Coronary artery (tissue), 2 donors: ENCODE measurements around the gene ITSN1.

Source experiments
- DNase-seq: peaks from one replicate; pipeline ENCODE4 v3.0.0-alpha.2; 2017; ENCODE audit warnings: low spot score
- H3K27ac ChIP-seq, 2 donors: fragments of 200-600 bp; sonication (generic); one replicate each; pipeline ENCODE4 v1.5.1; 2016 to 2019
- H3K4me3 ChIP-seq: fragments of 200-600 bp; sonication (generic); 2 replicates; pipeline ENCODE4 v1.5.1; 2016; ENCODE audit warnings: mild to moderate bottlenecking, moderate library complexity
- TF ChIP-seq, protein P1 (sequence below): fragments of 200-600 bp; sonication (generic); IDR thresholded peaks from one replicate; pipeline ENCODE4 v1.5.1; 2019; ENCODE audit warnings: antibody characterized with exemption

The ITSN1 gene

DNA sequence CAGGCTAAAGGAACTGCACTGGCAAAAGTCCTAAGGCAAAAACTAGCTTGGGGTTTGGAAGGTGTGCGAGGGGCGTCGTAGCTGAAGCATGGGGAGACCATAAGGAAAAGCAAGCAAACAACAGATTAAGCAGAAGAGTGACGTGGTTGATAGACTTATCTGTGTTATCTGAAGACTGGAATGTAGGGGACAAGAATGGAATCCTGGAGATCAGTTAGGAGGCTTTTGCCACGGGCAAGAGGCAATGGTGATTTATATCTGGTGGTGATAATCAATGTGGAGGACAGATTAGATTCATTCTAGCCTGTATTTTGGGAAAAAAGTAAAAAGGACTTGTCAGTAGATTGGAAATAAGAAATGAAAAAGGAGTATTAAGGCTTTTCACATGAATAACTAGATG is 97.4 kb downstream of the ITSN1 start:
- DNase-seq = no peak
- Histone ChIP-seq H3K27ac (no peak overlapping the region), H3K4me3 (no peak overlapping the region)
- TF ChIP-seq, protein P1, sequence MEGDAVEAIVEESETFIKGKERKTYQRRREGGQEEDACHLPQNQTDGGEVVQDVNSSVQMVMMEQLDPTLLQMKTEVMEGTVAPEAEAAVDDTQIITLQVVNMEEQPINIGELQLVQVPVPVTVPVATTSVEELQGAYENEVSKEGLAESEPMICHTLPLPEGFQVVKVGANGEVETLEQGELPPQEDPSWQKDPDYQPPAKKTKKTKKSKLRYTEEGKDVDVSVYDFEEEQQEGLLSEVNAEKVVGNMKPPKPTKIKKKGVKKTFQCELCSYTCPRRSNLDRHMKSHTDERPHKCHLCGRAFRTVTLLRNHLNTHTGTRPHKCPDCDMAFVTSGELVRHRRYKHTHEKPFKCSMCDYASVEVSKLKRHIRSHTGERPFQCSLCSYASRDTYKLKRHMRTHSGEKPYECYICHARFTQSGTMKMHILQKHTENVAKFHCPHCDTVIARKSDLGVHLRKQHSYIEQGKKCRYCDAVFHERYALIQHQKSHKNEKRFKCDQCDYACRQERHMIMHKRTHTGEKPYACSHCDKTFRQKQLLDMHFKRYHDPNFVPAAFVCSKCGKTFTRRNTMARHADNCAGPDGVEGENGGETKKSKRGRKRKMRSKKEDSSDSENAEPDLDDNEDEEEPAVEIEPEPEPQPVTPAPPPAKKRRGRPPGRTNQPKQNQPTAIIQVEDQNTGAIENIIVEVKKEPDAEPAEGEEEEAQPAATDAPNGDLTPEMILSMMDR = no peak

DNA sequence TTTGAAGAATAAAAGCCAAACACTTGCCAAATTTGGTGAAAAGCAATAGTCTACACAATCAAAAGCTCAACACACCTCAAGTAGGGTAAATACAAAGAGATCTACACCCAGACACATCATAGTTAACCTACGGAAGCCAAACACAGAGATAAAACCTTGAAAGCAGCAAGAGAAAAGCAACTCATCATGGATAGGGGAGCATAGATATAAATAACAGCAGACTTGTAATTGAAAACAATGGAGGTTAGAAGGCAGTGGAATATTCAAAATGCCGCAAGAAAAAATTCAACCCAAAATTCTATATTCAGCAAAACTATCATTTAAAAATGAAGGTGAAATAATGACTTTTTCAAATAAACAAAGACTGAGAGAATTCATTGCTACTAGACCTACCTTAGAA is 105.1 kb downstream of the ITSN1 start:
- DNase-seq = no peak
- TF ChIP-seq, protein P1 = no peak
- no peak overlapping the region for H3K27ac ChIP-seq
- H3K4me3 ChIP-seq = no peak overlapping the region

DNA sequence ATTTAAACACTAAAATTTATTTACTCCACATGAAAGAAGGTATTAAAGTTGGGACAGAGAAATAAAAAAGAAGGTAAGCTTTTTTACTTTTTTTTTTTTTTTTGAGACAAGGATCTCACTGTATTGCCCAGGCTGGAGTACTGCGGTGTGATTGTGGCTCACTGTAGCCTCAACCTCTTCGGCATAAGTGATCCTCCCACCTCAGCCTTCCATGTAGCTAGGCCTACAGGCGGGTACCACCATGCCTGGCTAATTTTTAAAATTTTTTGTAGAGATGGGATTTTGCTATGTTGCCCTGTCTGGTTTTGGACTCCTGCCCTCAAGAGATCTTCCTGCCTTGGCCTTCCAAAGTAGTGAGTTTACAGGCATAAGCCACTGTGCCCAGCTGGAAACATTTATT is 106.6 kb downstream of the ITSN1 start:
- H3K27ac ChIP-seq = no peak overlapping the region
- no peak for DNase-seq
- no peak overlapping the region for H3K4me3 ChIP-seq
- TF ChIP-seq, protein P1 = no peak

DNA sequence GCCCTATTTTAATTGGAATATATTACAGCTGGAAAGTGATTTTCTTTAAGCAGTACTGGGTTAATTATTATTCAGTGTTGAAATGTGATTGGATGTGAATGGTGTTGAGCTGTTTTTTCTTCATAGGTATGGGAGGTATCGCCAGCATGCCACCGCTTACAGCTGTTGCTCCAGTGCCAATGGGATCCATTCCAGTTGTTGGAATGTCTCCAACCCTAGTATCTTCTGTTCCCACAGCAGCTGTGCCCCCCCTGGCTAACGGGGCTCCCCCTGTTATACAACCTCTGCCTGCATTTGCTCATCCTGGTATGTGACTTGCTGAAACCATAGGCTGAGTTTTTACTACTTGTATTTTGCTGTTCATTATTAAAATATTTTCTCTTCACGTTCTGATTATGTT is 107.7 kb downstream of the ITSN1 start:
- TF ChIP-seq, protein P1 = no peak
- DNase-seq = no peak
- H3K4me3 ChIP-seq = no peak overlapping the region
- H3K27ac ChIP-seq = peak overlapping the region; percentile 20 to 21

DNA sequence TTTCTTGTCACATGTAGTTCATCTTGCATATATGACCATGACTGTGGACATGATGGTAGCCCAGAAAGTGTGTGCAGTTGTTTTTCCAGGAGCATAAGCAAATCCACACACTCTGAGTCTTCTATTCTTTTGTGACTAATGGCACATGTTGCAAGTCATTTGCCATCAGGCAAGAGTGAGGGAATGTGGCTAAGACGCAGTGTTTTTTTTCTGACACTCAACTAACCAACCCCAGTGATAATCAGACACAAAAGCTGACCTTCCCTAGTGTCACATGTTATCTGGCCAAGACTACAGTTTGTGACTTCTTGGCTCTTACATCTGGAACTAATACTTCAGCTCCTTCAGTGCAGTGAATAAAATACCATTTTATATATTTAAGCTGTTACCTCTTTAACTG is 108.8 kb downstream of the ITSN1 start:
- DNase-seq = no peak
- H3K4me3 ChIP-seq = no peak overlapping the region
- TF ChIP-seq, protein P1 = no peak
- peak overlapping the region in 1 of 2 donors; percentile 15 for H3K27ac ChIP-seq

DNA sequence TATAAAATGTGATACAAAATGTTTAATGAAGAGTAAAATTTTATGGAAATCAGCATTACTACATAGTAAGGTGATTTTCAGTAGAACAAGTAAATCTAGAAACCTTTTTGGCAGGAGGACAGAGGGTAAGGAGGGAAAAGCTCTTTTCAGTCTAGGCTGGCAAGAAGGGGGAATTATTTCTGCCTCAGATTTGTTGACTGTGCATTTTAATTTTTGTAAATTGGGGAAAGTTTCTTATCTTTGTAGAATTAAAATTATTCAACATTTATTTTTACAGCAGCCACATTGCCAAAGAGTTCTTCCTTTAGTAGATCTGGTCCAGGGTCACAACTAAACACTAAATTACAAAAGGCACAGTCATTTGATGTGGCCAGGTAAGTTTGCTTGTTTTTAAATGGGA is 109.2 kb downstream of the ITSN1 start:
- Histone ChIP-seq H3K27ac (peak overlapping the region in 1 of 2 donors; percentile 15), H3K4me3 (no peak overlapping the region)
- no peak for DNase-seq
- TF ChIP-seq, protein P1 = no peak

DNA sequence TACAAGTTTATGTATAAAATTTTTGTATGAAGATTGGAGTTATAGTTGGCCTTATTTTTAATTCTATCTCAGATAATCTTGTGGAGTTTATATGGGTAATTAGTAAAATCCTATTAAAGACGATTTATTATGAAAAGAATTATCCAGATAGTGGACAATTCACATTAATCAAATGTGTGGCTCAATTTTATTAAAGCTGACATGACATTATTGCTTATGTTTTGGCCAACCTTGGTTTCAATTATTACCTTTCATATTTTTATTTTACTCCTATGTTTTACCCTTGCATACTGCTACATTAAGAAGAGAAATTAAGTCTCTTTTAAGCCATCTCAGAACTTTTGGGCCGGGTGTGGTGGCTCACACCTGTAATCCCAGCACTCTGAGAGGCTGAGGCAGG is 110.0 kb downstream of the ITSN1 start:
- no peak for DNase-seq
- no peak overlapping the region for H3K4me3 ChIP-seq
- TF ChIP-seq, protein P1 = no peak
- H3K27ac ChIP-seq = no peak overlapping the region
